MM.1S (cell line): ENCODE data around the gene GRK1.

Experiments
- DNase-seq: peaks from one replicate; pipeline ENCODE4 v3.0.0-alpha.2; 2015
- H2AFZ ChIP-seq: fragments of 300-600 bp; sonication (generic); 2 replicates; pipeline ENCODE4 v1.6.0; 2016; ENCODE audit warnings: antibody characterized with exemption, low read length
- H3F3A ChIP-seq: fragments of 300-600 bp; sonication (generic); 2 replicates; pipeline ENCODE4 v1.6.1; 2016; ENCODE audit warnings: mild to moderate bottlenecking, antibody characterized with exemption, low read length, moderate library complexity, mixed read lengths; ENCODE audit not compliant: insufficient read depth
- H3K27ac ChIP-seq: fragments of 300-600 bp; sonication (generic); 2 replicates; pipeline ENCODE4 v1.5.1; 2016; ENCODE audit warnings: mild to moderate bottlenecking, low read length
- H3K27me3 ChIP-seq: fragments of 300-600 bp; sonication (generic); replicated peaks from 2 replicates; pipeline ENCODE4 v1.6.0; 2016; ENCODE audit warnings: low read length; ENCODE audit not compliant: insufficient read depth
- H3K36me3 ChIP-seq: fragments of 300-600 bp; sonication (generic); replicated peaks from 2 replicates; pipeline ENCODE4 v1.6.1; 2016; ENCODE audit warnings: mild to moderate bottlenecking, low read length, mixed read lengths; ENCODE audit not compliant: insufficient read depth
- H3K4me1 ChIP-seq: fragments of 300-600 bp; sonication (generic); 2 replicates; pipeline ENCODE4 v1.6.1; 2016; ENCODE audit warnings: low read length, mixed read lengths
- H3K4me2 ChIP-seq: fragments of 300-600 bp; sonication (generic); 2 replicates; pipeline ENCODE4 v1.6.0; 2016; ENCODE audit warnings: low read depth, low read length
- H3K4me3 ChIP-seq: fragments of 300-600 bp; sonication (generic); 2 replicates; pipeline ENCODE4 v1.5.1; 2016; ENCODE audit warnings: low read length, mixed read lengths
- H3K79me2 ChIP-seq: fragments of 300-600 bp; sonication (generic); 2 replicates; pipeline ENCODE4 v1.6.1; 2016; ENCODE audit warnings: mixed run types, low read length, mixed read lengths
- H3K9ac ChIP-seq: fragments of 300-600 bp; sonication (generic); 2 replicates; pipeline ENCODE4 v1.6.1; 2016; ENCODE audit warnings: low read length, mixed read lengths
- H3K9me2 ChIP-seq: fragments of 300-600 bp; sonication (generic); replicated peaks from 2 replicates; pipeline ENCODE4 v1.6.1; 2016; ENCODE audit warnings: mild to moderate bottlenecking, low read length, mixed read lengths; ENCODE audit not compliant: insufficient read depth
- H3K9me3 ChIP-seq: fragments of 300-600 bp; sonication (generic); replicated peaks from 2 replicates; pipeline ENCODE4 v1.6.1; 2016; ENCODE audit warnings: mild to moderate bottlenecking, low read length, mixed read lengths; ENCODE audit not compliant: insufficient read depth
- H4K20me1 ChIP-seq: fragments of 300-600 bp; sonication (generic); 2 replicates; pipeline ENCODE4 v1.6.1; 2016; ENCODE audit warnings: mild to moderate bottlenecking, low read length, moderate library complexity, mixed read lengths; ENCODE audit not compliant: insufficient read depth
- CTCF ChIP-seq: fragments of 300-600 bp; sonication (generic); IDR thresholded peaks from 2 replicates; pipeline ENCODE4 v1.5.1; 2016; ENCODE audit warnings: antibody characterized with exemption, low read length, mixed read lengths
- EZH2 ChIP-seq: fragments of 300-600 bp; sonication (generic); optimal IDR thresholded peaks from 2 replicates; pipeline ENCODE3; 2017; ENCODE audit warnings: low read depth, mild to moderate bottlenecking, antibody characterized with exemption, low read length, mixed read lengths
- EZH2phosphoT487 ChIP-seq: fragments of 300-600 bp; sonication (generic); IDR thresholded peaks from 2 replicates; pipeline ENCODE4 v1.6.1; 2018; ENCODE audit warnings: antibody characterized with exemption, low read length

The GRK1 gene

GRCh38 chr13:113656831-113657671 lies 10.0 kb upstream of the GRK1 start:
- H3K27me3 ChIP-seq, result no peaks in the 10 kb centered on the region; the same call in none of the 2 replicates
- H3K27ac ChIP-seq, result no peak overlapping the region
- DNase-seq, result no peak
- no peaks in the 10 kb centered on the region for H3F3A ChIP-seq
- no peaks in the 10 kb centered on the region for H3K9me2 ChIP-seq
- no peak overlapping the region for H2AFZ ChIP-seq
- H3K36me3 ChIP-seq, result no peaks in the 10 kb centered on the region
- no peaks in the 10 kb centered on the region for H3K4me1 ChIP-seq
- TF ChIP-seq EZH2phosphoT487 (no peak), EZH2 (no peak), CTCF (no peak)
- H3K4me2 ChIP-seq, result no peak overlapping the region
- no peak overlapping the region for H3K9ac ChIP-seq
- no peaks in the 10 kb centered on the region for H3K9me3 ChIP-seq
- no peaks in the 10 kb centered on the region for H3K79me2 ChIP-seq
- no peak overlapping the region for H3K4me3 ChIP-seq
- no peaks in the 10 kb centered on the region for H4K20me1 ChIP-seq

- Histone ChIP-seq H4K20me1 (no peaks in the 10 kb centered on the region), H3K4me2 (no peak within 1 kb of the TSS), H3K9me2 (no peaks in the 10 kb centered on the region), H3K27me3 (no peaks in the 10 kb centered on the region; the same call in none of the 2 replicates), H3K4me1 (no peaks in the 10 kb centered on the region), H2AFZ (no peak within 1 kb of the TSS), H3K4me3 (no peak within 1 kb of the TSS), H3K36me3 (no peaks in the 10 kb centered on the region), H3K79me2 (no peaks in the 10 kb centered on the region), H3K9me3 (no peaks in the 10 kb centered on the region), H3F3A (no peaks in the 10 kb centered on the region), H3K27ac (no peak within 1 kb of the TSS), H3K9ac (no peak within 1 kb of the TSS)
- TF ChIP-seq EZH2phosphoT487 (no peak), EZH2 (no peak), CTCF (no peak)
- no peak for DNase-seq
Observed at GRCh38 chr13:113657851-113658741, 8.9 kb upstream of the GRK1 start, which contains the start of gene ATP4B. ATP4B (minus strand) TSS chr13:113658198; CDS start chr13:113658144, 54 bp downstream.

- no peaks in the 10 kb centered on the region for H3K4me1 ChIP-seq
- no peaks in the 10 kb centered on the region for H3F3A ChIP-seq
- no peaks in the 10 kb centered on the region for H3K9me2 ChIP-seq
- no peaks in the 10 kb centered on the region for H3K9me3 ChIP-seq
- H3K79me2 ChIP-seq, result no peaks in the 10 kb centered on the region
- no peaks in the 10 kb centered on the region for H4K20me1 ChIP-seq
- no peak overlapping the region for H3K9ac ChIP-seq
- no peaks in the 10 kb centered on the region for H3K36me3 ChIP-seq
- no peak overlapping the region for H2AFZ ChIP-seq
- H3K4me3 ChIP-seq, result no peak overlapping the region
- DNase-seq, result no peak
- no peak overlapping the region for H3K27ac ChIP-seq
- no peak overlapping the region for H3K4me2 ChIP-seq
- H3K27me3 ChIP-seq, result no peaks in the 10 kb centered on the region; the same call in none of the 2 replicates
- TF ChIP-seq CTCF (no peak), EZH2phosphoT487 (no peak), EZH2 (no peak)
Observed at GRCh38 chr13:113658836-113659235, 8.2 kb upstream of the GRK1 start.
